ENCODE data around the gene LEF1.

Gene LEF1

DNA sequence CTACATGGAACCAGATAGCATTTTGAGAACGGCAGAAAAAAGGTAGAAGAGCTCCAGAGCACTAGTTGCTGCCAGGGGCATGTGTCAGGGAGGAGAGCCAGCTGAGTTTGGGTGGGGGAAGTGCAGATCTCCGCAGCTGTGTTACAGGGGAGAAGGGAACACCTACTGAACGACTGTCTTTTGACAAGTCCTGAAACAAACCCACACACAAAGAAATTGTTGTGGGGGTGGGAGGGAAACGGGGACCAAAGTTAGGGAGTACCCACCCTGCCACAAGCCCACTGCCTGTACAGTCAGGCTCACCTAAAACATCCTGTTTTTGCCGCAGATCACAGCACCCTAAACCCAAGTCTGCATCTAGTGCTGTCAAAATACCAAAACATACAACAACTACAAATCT is 55.5 kb downstream of the LEF1 start:
- DNase-seq (ENCODE audit: low read depth, low spot score): peak; percentile 32

DNA sequence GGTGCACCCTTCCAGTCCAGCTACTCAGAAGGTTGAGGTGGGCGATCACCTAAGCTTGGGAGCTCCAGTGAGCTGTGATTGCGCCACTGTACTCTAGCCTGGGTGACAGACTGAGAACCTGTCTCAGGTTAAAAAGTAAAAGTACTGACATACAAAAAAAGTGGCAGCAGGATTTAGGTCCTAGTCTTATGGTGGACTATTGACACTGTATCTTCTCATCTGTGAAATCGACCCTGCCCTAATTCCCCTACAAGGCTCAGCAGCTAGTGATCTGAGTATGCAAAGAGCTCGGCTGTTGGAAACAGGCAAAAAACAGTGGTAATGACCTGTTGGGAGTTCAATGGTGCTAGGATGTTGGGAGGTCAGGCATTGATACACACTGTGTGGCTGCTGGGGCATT is 57.0 kb downstream of the LEF1 start:
- DNase-seq (ENCODE audit: low read depth, low spot score): no peak

DNA sequence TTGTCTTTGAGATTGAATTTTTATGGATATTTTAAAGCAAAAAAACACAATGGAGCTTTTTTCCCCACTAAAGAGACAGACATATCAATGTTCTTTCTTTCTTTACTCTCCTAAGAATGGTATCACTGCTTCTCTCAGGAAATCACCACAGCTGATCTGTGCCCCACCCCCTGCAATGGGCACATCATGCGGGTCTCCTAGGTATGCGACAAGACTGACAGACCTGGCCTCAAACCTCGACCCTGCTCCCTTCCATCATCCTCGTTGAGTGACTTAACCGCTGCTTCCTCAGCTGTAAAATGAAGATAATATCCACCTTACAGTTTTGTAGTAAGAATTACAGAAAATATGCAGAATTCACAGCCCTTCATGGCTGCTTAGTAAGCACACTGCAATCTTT is 58.3 kb downstream of the LEF1 start:
- no peak for DNase-seq (ENCODE audit: low read depth, low spot score)

DNA sequence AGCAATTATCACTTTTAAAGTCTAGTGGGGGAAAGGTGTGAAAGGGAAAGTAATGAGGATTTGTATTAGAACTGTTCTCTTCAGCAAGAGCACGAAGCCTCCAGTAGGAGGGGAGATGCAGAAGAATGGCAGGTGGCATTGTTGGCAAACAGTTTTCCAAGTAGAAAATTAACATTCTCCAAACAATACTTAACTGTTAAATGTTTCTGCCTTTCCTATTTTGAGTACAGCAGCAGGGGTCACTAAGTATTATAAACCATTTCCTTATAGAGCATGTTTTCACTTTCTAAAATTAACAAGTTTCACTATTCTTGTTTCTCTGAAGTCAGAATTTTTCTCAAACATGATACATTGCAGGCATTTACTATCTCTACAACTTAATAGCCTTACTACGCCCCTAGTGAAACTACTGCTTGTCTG is 58.7 kb downstream of the LEF1 start:
- no peak for DNase-seq (ENCODE audit: low read depth, low spot score)

DNA sequence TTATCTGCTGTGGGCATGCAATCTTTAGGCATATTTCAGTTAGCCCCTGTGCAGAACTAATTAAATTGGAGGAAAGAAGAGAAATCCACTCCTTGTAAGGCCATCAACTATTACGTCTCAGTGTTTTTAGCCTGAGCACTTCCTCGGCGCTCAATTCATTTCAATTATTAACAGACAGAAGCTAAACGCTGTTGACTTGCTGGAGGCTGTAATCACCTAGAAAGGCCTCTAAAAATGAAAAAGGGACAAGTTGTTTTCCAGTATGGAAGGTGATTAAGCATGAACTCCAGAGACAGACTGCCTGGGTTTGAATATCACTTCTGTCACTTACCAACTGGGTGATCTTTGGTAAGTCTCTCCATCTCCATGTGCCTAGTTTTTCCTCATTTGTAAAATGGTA is 59.6 kb downstream of the LEF1 start:
- DNase-seq (ENCODE audit: low read depth, low spot score): no peak

DNA sequence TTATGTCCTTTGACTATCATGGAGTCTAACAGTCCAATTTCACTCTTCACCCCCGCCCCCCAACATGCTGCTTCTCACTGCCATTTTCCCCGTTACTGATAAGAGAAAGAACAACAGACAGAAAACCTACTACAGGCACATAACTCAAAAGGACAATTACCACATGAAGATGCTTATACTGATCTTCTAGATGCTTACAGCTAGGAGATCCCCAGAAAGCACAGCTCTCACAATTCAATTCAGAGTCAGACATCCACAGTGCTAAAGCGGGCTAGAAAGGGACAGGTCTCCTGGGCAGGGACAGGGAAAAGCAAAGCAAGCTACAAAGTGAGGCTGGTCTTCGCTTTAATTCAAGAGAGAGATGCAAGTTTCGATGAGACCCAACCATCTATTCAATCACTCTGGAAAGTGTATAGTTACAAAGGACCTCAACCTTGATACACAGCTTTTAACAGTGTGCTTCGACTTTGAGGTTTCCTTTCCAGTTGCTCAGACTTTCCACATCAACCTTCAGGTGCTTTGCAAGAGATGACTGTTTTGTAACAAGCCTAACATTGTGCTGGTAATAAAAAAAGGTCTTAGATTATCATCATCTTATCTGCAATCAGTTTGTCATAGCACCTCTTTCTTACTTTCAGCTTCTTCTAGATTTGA is 60.9 kb downstream of the LEF1 start:
- DNase-seq (ENCODE audit: low read depth, low spot score): no peak

DNA sequence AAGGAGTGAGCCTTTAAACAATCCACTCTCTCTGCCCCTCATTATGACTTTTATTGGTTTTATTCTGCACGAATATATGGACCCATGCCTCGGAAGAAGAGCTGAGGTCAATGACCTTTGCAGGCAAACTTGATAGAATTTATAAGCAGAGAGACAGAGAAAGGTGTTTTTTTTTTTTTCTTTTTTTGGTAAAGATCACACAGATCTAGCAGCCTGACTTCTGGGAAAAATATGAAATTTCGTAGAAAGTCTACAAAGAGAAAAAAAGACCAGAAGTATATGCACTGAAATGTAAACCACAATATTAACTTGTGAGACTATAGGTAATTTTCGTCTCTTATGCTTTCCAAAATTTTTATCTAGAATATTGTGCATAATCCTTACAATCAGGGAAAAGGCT is 61.6 kb downstream of the LEF1 start:
- no peak for DNase-seq (ENCODE audit: low read depth, low spot score)

DNA sequence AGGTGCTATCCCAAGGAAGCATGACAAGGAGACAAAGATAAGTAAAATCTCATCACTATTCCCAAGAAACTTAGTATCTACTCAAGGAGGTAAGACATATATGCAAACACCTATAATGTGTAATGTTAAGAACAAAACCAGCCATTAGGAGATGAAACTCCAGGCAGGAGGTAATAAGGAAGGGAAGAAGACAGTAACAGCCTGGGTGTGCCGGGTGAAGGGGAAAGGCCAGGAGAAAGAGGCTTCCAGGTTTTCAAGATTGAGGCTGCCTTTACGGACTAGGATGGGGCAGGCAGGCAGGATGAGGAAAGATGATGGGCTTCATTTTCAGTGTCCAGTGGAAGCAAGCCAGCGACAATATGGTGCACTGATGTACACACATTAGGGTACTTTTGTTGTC is 62.5 kb downstream of the LEF1 start:
- no peak for DNase-seq (ENCODE audit: low read depth, low spot score)

DNA sequence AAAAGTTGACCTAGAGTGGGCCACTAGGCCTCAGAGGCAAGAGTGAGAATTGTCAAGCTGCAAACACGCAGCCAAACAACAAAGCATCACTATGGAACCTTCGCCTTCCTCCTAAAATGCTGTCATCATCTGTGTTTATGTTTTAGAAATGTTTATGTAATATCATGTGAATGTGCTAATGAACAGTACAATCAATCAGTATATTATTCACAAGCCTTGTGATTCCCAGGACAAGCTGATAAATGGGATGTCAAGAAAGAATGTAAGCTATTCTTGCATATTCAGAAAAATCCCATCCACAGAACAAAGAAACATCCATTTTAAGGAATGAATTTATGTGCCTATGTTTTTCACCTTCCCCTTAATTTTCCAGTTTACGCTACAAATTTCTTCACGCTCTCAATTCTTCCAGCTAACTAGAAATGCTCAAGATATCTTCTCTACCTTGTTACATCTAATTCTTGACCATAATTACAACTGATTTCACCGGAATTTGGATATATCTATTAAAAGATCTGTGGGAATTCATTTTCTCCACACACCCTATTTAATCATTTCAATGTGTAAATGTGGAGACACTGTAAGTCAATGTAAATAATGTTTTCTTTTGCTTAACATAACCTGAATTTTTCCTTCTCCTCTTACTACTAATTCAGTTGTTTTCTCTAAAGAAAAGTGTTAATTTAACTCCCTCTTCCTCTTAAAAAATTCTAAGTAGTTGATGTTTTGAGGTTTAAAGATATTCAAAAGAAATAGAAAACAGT is 65.5 kb downstream of the LEF1 start:
- no peak for DNase-seq (ENCODE audit: low read depth, low spot score)

DNA sequence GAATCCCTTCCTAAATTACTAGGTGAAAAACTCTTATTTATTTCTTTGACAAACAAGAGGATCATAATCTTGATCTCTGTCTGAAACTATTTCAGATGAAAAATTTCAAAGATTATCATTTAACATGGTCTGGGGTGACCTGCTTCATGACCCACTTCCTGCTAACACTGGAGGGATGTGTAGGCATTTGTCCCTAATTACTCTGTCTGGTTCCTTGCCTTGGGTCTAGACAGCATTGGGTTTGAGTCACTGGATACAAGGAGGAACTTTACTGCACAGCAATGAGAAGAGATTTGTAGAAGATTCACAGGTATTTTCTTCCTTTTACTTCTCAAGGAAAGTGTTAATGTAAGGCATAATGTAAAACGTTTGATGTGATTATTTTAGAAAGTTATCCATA is 67.9 kb downstream of the LEF1 start:
- DNase-seq (ENCODE audit: low read depth, low spot score): no peak

DNA sequence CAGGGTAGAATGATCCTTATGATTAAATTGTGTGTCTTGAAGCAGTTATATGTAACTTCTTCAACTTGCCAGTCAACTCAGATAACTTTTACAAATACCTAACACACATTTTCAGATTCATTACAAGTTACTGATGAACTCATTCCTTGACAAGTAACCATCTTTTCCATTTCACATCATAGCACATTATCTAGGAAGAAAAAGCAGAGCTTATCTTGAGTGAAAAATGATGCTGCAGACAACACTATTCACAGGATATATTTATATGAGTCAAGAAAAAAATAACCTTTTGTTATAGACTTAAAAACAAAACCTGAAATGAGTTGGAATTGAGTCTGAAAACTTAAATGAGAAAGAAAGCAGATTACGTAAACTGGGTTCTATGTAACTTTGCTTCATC is 68.9 kb downstream of the LEF1 start:
- DNase-seq (ENCODE audit: low read depth, low spot score): no peak

DNA sequence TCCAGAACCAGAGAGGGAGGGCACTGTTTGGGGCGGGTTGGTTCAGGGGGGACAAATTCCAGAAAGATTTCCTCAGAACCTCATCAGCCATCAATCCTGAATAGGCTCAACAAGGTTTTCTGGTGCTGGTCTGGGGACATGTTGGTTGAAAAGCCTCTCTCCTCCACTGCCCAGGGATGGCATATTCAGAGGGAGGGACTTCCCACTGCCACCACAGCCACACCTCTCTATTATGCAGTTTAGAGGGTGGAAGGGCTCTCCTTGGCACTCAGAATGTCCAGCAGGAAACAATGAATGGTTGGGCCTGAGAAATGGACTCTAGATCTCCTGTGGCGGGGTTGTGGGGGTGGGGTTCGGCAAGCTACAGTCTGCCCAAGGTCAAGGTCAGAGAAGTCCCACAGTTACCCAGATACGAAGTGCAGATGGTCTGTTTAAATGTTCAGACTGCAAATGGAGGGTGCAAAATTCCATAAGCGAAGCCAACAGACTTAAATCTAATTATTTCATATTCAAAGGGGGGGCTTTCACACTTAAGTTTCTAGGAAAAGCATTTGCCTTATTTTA is 70.7 kb downstream of the LEF1 start:
- no peak for DNase-seq (ENCODE audit: low read depth, low spot score)

DNA sequence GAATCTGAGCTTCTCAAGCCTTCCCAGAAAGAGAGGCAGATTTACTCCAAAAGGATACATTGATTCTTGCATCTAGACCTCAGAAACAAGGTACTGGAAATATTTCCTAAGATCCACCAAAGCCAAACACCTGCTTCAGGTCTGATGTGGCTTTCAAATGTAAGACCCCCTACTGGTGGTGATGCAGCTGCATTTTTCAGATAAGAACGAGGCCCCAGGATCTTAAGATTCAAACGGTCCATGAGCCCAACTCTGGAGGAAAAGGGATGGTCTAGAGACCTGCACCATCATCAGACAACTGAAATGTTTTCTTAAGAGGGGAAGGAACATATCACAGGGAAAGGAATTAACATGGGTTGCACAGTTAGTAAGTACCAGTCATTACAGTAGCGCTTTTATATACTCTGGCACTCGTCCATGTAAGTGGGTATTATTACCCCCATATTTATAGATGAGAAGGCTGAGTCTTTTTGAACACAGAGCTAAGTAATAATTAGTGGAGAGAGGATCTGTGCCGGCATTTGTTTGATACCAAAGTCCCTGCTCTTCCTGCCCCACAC is 73.7 kb downstream of the LEF1 start:
- DNase-seq (ENCODE audit: low read depth, low spot score): no peak

DNA sequence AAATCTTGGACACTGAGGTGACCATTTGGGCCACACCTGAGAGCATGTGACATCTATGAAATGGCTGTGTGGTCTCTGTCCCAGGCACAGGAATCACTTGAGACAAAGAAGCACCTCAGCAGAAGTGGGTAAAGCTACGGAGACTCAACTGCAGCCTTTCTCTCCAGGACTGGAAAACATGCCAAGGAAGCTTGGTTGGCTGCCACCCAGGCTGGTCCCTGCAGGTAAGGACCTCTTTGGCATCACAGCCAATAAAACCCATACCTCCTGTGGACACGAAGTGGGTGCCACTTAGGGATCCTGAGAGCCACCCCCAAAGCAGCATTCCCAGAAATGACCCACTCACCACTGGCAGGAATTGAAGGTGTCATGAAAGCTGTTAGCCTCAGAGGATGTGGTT is 74.6 kb downstream of the LEF1 start:
- no peak for DNase-seq (ENCODE audit: low read depth, low spot score)

DNA sequence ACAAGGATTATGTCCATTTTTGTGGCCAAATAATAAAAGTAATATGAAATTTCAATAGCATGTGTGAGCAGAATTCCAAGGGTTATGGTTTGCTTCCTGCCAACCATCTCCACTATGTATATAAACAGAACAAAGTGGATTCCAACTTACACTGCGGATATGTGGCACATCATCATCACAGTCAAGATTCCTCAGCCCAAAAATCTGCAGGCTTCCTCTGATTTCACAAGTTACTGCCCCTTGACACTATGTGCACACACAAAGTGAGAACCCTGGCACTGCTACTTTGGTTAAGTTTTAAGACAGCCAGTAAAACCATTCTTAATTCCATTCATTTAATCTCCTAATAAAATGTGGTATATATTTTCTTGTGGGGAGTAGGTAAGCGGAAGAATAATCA is 76.4 kb downstream of the LEF1 start:
- DNase-seq (ENCODE audit: low read depth, low spot score): no peak

DNA sequence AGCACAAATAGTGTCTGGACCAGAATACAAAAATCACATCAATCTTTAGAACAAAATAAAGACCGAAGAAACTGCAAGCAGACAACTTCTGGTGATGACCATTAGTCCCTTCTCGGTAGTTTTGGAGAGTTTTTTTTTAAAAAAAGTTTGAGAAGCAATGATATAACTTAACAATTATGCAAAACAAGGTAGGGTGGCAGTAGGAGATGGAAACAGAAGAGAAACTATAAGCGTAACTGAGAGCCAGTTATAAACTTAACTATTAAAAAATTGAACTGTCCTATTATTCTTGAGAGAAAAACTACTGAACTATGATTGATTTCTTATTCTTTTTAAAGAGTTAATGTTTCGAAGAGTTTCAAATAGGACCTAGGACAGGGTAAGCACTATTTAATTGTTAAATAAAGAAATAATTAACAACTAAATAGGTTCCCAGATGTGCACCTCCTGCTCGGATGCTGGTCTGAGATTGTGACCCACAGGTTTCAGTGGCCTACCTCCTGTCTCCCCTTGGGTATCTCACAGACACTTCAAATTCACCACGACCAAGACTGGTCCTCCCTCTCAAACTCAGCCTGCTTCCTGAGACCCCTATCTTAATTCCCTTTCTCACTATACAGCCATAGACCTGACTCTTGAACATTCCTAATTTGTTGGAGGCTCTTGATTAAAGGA is 81.3 kb downstream of the LEF1 start:
- no peak for DNase-seq (ENCODE audit: low read depth, low spot score)

DNA sequence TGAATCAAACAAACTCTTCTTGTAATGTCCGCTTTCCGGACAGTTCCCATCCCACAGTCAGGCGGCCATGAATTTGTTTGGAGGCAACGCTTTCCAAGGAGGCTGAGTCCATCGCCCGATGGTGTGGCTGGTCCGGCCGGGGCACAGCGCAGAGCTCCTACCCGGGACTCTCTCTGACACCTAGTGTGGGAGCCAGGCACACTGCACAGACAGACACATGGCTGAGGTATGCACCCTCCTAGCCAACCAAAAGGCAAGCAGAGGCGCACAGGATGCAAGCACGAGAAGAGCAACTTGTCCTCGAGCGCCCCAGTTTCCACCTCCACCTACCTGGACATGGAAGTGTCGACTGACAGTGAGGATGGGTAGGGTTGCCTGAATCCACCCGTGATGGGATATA is 87.5 kb downstream of the LEF1 start:
- DNase-seq (ENCODE audit: low read depth, low spot score): no peak

DNA sequence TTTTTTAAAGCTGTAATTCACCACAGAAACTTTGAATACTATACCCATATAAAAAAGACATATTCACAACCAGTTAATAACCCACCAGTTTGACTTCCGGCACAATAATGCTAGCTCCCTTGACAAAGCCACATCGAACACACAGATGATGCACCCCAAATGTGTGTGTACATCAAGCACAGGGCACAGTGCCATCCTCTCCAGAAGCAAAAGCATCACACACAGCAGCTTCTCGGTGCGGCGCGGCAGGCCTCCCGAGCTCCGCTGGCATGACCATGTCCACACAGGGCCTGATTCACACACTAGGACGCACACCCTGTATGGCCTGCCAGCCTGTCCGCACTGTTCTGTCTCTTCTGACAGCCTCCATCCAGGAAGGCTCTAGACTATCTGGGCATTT is 88.0 kb downstream of the LEF1 start:
- DNase-seq (ENCODE audit: low read depth, low spot score): no peak

DNA sequence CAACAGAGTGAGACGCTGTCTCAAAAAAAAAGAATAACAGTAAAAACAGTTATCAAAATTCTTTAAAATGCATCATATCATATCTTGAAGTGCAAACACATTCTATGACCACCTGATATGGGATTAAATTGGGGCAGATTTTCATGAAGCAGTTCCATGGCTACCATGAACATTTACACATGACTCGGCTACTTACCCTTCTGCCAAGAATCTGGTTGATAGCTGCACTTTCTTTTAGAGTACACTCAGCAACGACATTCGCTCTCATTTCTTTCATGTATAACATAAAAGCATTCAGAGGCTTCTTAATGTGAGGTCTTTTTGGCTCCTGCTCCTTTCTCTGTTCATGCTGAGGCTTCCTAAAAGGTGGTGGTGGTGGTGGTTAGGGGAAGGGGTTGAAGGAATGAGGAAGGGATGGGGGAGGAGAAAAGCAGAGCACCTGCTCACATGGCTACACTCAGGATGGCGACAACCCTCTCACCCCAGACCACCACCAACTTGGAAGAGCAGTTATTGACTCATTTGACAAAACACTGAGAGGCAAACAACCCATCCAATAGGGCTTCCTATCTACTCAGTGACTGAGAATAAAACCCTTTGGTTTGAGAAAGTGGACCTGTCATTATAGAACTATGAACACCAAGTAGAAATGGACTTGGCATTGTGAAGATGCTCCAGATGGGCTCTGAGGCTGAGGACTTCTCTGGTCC is 90.6 kb downstream of the LEF1 start:
- peak; percentile 64 for DNase-seq (ENCODE audit: low read depth, low spot score)

DNA sequence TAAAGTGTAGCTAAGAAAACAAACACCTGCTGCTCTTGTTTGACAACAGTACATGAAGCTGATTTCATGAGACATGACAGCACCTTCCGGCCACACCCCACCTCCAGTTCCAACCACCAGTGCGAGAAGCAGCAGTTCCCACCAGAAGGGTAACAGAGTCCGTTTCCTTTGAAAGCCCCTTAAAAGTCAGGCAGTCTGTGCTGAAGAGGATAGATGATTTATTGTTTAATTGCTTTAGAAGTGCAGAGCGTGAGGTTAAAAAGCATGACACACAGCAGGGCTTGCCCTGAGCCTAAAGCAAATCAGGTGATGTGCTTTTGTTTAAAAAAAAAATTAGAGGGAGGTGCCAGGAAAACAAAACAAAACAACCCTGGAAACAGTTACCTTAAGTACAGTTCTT is 96.4 kb downstream of the LEF1 start:
- DNase-seq (ENCODE audit: low read depth, low spot score): no peak

DNA sequence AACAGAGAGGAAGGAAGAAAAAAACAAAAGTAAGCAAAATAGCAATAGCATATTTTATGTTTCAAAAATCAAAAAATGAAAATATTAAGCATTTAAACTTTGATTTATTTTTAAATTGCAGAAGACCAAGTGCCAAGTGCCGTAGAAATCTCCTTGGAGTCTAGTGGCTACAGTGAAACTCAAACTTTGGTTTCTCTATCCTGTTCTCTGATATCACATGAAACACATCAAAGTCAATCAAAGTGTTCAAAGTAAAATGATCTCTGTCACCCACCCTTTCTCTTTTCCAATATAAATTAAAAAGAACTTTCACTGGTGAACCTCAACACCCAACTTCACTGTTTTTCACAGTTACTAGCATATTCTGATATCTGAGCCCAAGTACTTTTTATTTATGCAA is 98.0 kb downstream of the LEF1 start:
- no peak for DNase-seq (ENCODE audit: low read depth, low spot score)

DNA sequence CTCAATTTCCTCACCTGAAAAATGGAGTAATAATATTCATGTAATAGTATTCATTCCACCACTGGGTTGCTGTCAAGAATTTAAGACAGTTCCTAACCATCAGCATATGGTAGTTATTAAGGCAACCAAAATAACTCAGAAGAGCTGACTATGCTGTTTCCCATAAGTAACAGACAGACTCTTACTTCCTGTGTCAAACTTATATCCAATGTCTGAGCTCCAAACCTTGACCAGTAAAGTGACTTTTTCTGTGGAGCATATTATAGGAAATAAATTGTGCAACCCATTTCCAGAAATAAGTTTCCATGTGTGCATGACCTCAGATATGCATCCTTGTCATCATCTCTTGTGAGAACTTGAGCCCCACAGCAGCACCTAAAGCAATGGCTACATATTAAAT is 100.3 kb downstream of the LEF1 start:
- DNase-seq (ENCODE audit: low read depth, low spot score): no peak
